Chondrocyte (in vitro differentiated cells): Measurements from ENCODE around the gene FUT9. TPM values are rescaled to one million over a fixed set of nuclear protein-coding genes. Genes with fewer than 3 reads are reported as not detected.

Experiments
- DNase-seq: peaks from one replicate; pipeline ENCODE4 v3.0.0; 2021; ENCODE audit warnings: mixed read lengths, low spot score
- H3K27ac Mint-ChIP-seq: one replicate; pipeline ENCODE4 v1.8.0; 2021; ENCODE audit warnings: mild to moderate bottlenecking, moderate library complexity, mixed read lengths; ENCODE audit not compliant: unreplicated experiment
- H3K27me3 Mint-ChIP-seq: 2 replicates; pipeline ENCODE4 v1.8.0; 2021; ENCODE audit warnings: low read depth, mixed read lengths
- H3K36me3 Mint-ChIP-seq: 2 replicates; pipeline ENCODE4 v1.8.0; 2021; ENCODE audit warnings: low read depth, mixed read lengths
- H3K4me1 Mint-ChIP-seq: 2 replicates; pipeline ENCODE4 v1.8.0; 2021; ENCODE audit warnings: low read depth, mild to moderate bottlenecking, mixed read lengths
- H3K4me3 Mint-ChIP-seq: one replicate; pipeline ENCODE4 v1.8.0; 2021; ENCODE audit warnings: mild to moderate bottlenecking, moderate library complexity, mixed read lengths; ENCODE audit not compliant: unreplicated experiment
- H3K9me3 Mint-ChIP-seq: 2 replicates; pipeline ENCODE4 v1.8.0; 2021; ENCODE audit warnings: low read depth, mixed read lengths
- total RNA-seq: library from RNA; stranded (reverse); gene quantifications from 3 replicates; pipeline ENCODE4 v1.2.1, GENCODE V29; 2021
- TF ChIP-seq, protein P1 (sequence below): fragments of 200-600 bp; sonication (generic); IDR thresholded peaks from 2 replicates; pipeline ENCODE4 v1.5.0; 2021; ENCODE audit warnings: antibody characterized with exemption, mild to moderate bottlenecking, moderate library complexity

Gene FUT9
- total RNA-seq, 1 donor from 2014 or later: not detected

DNA sequence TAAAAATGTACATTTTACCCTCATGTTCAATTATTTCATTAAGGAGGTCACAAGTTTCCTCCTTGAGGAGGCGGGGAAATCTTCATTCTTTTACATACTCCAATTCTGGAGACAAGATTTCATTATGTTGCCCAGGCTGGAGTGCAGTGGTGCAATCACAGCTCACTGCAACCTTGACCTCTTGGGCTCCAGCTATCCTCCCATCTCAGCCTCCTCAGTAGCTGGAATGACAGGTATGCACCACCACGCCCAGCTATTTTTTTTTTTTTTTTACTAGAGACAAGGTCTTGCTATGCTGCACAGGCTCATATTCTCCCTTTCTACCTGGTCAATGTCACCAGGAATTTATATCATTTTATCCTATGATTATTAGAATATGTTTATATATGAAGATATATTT, 85.8 kb downstream of the FUT9 start:
- no peak for DNase-seq
- Mint-ChIP-seq H3K27ac (no peak overlapping the region), H3K9me3 (no peaks in the 10 kb centered on the region), H3K36me3 (no peaks in the 10 kb centered on the region), H3K4me1 (no peaks in the 10 kb centered on the region), H3K4me3 (no peak overlapping the region), H3K27me3 (peaks cover 2% of the 10 kb centered on the region)
- TF ChIP-seq, protein P1, sequence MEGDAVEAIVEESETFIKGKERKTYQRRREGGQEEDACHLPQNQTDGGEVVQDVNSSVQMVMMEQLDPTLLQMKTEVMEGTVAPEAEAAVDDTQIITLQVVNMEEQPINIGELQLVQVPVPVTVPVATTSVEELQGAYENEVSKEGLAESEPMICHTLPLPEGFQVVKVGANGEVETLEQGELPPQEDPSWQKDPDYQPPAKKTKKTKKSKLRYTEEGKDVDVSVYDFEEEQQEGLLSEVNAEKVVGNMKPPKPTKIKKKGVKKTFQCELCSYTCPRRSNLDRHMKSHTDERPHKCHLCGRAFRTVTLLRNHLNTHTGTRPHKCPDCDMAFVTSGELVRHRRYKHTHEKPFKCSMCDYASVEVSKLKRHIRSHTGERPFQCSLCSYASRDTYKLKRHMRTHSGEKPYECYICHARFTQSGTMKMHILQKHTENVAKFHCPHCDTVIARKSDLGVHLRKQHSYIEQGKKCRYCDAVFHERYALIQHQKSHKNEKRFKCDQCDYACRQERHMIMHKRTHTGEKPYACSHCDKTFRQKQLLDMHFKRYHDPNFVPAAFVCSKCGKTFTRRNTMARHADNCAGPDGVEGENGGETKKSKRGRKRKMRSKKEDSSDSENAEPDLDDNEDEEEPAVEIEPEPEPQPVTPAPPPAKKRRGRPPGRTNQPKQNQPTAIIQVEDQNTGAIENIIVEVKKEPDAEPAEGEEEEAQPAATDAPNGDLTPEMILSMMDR: no peak

DNA sequence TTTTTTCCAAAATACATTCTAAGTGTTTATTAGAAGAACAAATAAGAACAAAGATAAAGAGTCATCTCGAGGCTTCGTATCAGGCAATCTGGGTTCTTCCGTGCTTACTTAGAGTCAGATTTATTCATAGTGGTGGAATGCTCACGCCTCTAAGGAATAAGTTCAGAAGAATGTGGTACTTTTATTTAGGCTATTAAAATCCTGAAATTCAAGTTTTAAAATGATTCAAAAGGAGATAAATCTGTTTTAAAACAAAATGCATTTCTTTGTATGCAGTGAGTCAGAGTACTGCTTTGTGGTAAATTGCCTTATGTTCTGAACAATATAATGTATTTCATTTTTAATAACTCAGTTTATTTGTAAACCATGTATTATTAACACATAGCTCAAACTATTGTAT, 89.1 kb downstream of the FUT9 start:
- TF ChIP-seq, protein P1: no peak
- no peaks in the 10 kb centered on the region for H3K4me1 Mint-ChIP-seq
- H3K9me3 Mint-ChIP-seq: no peaks in the 10 kb centered on the region
- no peaks in the 10 kb centered on the region for H3K27me3 Mint-ChIP-seq
- H3K4me3 Mint-ChIP-seq: no peak overlapping the region
- H3K36me3 Mint-ChIP-seq: no peaks in the 10 kb centered on the region
- no peak overlapping the region for H3K27ac Mint-ChIP-seq
- no peak for DNase-seq

DNA sequence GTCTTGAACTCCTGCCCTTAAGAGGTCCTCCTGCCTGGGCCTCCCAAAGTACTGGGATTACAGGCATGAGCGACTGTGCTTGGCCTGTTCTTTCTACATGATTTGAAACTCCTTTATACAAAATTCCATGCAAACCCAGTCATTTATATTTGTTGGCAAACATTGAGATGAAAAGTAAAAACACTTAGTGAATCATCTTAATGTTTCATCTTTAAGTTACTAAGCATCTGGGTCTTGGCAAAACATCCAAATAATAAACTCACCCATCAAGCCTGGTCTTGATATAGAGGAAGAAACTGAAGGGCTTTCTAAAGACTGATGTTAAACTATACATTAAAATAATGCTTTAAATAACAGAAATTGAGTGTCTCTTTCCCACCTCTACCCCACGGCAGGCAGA, 95.1 kb downstream of the FUT9 start:
- no peak for DNase-seq

DNA sequence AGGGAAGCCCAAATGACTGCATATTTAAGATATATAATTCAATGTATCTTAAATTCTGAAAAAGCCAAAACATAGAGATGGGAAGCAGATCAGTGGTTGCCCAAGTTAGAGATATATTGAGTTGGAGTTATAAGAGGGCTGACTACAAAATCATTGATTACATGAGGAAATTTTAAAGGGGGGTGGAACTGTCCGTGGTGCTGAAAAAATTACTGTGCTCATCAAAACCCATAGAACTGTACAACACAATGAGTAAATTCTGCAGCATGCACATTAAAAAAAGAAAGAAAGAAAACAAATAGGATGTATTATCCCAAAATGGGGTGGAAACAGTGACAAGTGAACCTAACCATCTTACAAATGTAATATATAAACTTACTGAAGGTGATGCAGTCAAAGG, 100.9 kb downstream of the FUT9 start:
- TF ChIP-seq, protein P1: no peak
- no peak overlapping the region for H3K27ac Mint-ChIP-seq

More for the DNA sequence above, 95.1 kb downstream of the FUT9 start:
- H3K9me3 Mint-ChIP-seq: no peaks in the 10 kb centered on the region
- TF ChIP-seq, protein P1: no peak
- H3K4me3 Mint-ChIP-seq: no peak overlapping the region
- H3K4me1 Mint-ChIP-seq: no peaks in the 10 kb centered on the region
- no peak overlapping the region for H3K27ac Mint-ChIP-seq
- no peaks in the 10 kb centered on the region for H3K27me3 Mint-ChIP-seq
- no peaks in the 10 kb centered on the region for H3K36me3 Mint-ChIP-seq

DNA sequence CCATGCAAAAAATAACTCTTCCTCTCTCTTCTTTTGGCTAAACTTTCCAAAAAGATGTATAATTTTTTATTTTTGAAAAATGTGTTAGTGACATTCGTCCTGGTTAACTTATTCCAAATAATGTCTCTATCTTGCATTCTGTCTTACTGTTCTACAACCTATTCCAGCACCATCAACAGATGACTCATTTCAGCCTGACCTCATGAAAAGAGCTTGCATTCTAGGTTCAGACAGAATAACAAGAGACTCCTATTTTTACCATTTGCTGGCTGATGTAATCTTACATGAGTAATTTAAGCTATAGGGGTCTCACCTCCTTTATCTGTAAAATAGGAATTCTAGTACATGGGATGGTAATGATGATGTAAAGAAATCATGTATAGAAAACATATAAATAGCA, 109.0 kb downstream of the FUT9 start:
- no peak overlapping the region for H3K27ac Mint-ChIP-seq
- no peak for DNase-seq
- no peak overlapping the region for H3K4me3 Mint-ChIP-seq
- H3K9me3 Mint-ChIP-seq: no peaks in the 10 kb centered on the region
- H3K4me1 Mint-ChIP-seq: no peaks in the 10 kb centered on the region
- TF ChIP-seq, protein P1: no peak
- no peaks in the 10 kb centered on the region for H3K36me3 Mint-ChIP-seq
- H3K27me3 Mint-ChIP-seq: no peaks in the 10 kb centered on the region

More for the DNA sequence above, 100.9 kb downstream of the FUT9 start:
- Mint-ChIP-seq H3K27me3 (no peaks in the 10 kb centered on the region), H3K36me3 (no peaks in the 10 kb centered on the region), H3K9me3 (no peaks in the 10 kb centered on the region), H3K4me3 (no peak overlapping the region), H3K4me1 (no peaks in the 10 kb centered on the region)
- no peak for DNase-seq
